ENCODE results near the gene GIMAP5.

DNA sequence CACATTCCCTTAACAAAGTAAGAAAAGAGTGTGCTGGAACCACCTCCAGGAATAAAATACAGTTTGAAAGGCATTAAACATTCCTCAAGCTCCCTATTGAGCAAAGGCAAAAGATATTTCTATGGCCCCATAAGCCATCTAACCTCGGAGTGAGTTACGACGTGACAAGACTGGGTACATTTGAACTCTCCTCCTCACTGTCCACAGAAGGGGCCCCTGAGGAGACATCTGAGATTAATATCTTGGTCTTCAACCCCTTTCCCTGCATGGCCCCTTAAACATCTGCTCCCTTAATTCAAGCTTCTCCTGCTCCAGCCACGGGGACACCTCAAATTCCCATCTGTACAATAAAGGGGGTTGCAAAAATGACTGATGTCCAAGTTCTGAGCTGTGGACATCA is 20.3 kb upstream of the GIMAP5 start:
- TF ChIP-seq GATA2 (IDR thresholded peaks at IDR 0.05; ENCODE audit: low read depth, low read length), result no peak
- TF ChIP-seq GATA3 (IDR thresholded peaks at IDR 0.05; ENCODE audit: low read depth, low read length), result no peak

Measured in SH-SY5Y (cell line).